Natural killer cell (primary cell): ENCODE data around the gene ASB6. TPM values are rescaled to one million over a fixed set of nuclear protein-coding genes. Genes with fewer than 3 reads are reported as not detected.
A peak's percentile ranks its signal among the peaks of the same experiment; 100 is the strongest.

ENCODE experiments used
- ATAC-seq, 3 donors: fragments of 150-1000 bp in 2 of 3; fragments of 200-7000 bp in 1 of 3; cut with Tn5 transposase; 1 replicate in 1 of 3; 2 replicates in 2 of 3; pipeline ENCODE4 v1.10.0; 2021; ENCODE audit warnings: mild to moderate bottlenecking in 2 of 3, moderate library complexity in 2 of 3
- DNase-seq, 2 donors: peaks; one replicate each; pipeline versions ENCODE4 v3.0.0 to v3.0.0-alpha.2; 2013 to 2021; ENCODE audit warnings: mixed read lengths in 1 of 2
- H3K27ac ChIP-seq: one replicate; pipeline ENCODE4 v1.5.1; 2013; ENCODE audit warnings: mild to moderate bottlenecking, low read length
- H3K27me3 ChIP-seq: one replicate; pipeline ENCODE4 v1.6.1; 2013; ENCODE audit warnings: low read length; ENCODE audit not compliant: control insufficient read depth, insufficient read depth
- H3K36me3 ChIP-seq: one replicate; pipeline ENCODE4 v1.6.1; 2013; ENCODE audit warnings: low read length; ENCODE audit not compliant: control insufficient read depth, insufficient read depth
- H3K4me1 ChIP-seq: one replicate; pipeline ENCODE4 v1.6.1; 2013; ENCODE audit warnings: low read length; ENCODE audit not compliant: control insufficient read depth, insufficient read depth
- H3K4me3 ChIP-seq: one replicate; pipeline ENCODE4 v1.5.1; 2013; ENCODE audit warnings: low read length
- H3K9me3 ChIP-seq: one replicate; pipeline ENCODE4 v1.6.1; 2013; ENCODE audit warnings: low read length; ENCODE audit not compliant: control insufficient read depth, insufficient read depth
- H3K27ac Mint-ChIP-seq, 2 donors: one replicate each; pipeline ENCODE4 v1.8.0; 2022; ENCODE audit warnings: mild to moderate bottlenecking in 2 of 2, mixed read lengths in 2 of 2, moderate library complexity in 1 of 2
- H3K27me3 Mint-ChIP-seq, 2 donors: one replicate each; pipeline ENCODE4 v1.8.0; 2022; ENCODE audit warnings: low read depth in 2 of 2, mixed read lengths in 2 of 2
- H3K36me3 Mint-ChIP-seq: one replicate; pipeline ENCODE4 v1.8.0; 2022; ENCODE audit warnings: mixed read lengths
- H3K4me1 Mint-ChIP-seq, 2 donors: one replicate each; pipeline ENCODE4 v1.8.0; 2022; ENCODE audit warnings: mixed read lengths in 2 of 2
- H3K4me3 Mint-ChIP-seq: one replicate; pipeline ENCODE4 v1.8.0; 2022; ENCODE audit warnings: mild to moderate bottlenecking, moderate library complexity, mixed read lengths
- H3K9me3 Mint-ChIP-seq, 2 donors: one replicate each; pipeline ENCODE4 v1.8.0; 2022; ENCODE audit warnings: mixed read lengths in 2 of 2
- CTCF ChIP-seq: fragments of 200-600 bp; IDR thresholded peaks from one replicate; pipeline ENCODE4 v1.8.0; 2022; ENCODE audit warnings: antibody characterized with exemption
- WGBS: methylation state at CpG from one replicate; pipeline ENCODE4 v1.1.7; 2013; ENCODE audit warnings: missing lambda C conversion rate; ENCODE audit not compliant: insufficient coverage; 5-methylcytosine and 5-hydroxymethylcytosine counted together
- intact Hi-C: fragments of 100-400 bp; cut with micrococcal nuclease; formaldehyde crosslinking; loops from one replicate; pipeline ENCODE4 v1.14.2; 2022
- total RNA-seq, 4 donors: library from RNA; stranded (reverse); fragments of 120-200 nt in 1 of 4; gene quantifications; one replicate each; pipeline versions ENCODE4 v1.2.3 to v1.2.4, GENCODE V29; 2013 to 2022

ASB6 gene
- total RNA-seq, 3 donors from 2014 or later (not counting 1 experiment from before 2014, with no cell fraction given), result 21.9 to 35.4 (median 32.4) TPM

GRCh38 chr9:129610213-129610472, 31.8 kb downstream of the ASB6 start:
- Mint-ChIP-seq H3K36me3 (no peaks in the 10 kb centered on the region), H3K27me3 (peaks cover 0 to 3% of the 10 kb centered on the region in 2 donors), H3K4me1 (peaks cover 28 to 48% of the 10 kb centered on the region in 2 donors), H3K4me3 (peak overlapping the region; percentile 62), H3K27ac (peak overlapping the region; percentile 69 to 96), H3K9me3 (no peaks in the 10 kb centered on the region)
- H3K4me1 ChIP-seq, result peaks cover 43% of the 10 kb centered on the region
- H3K36me3 ChIP-seq, result no peaks in the 10 kb centered on the region
- WGBS, result under 1% methylated on average over 19 of the region's 24 CpGs
- peak overlapping the region; percentile 33 for H3K4me3 ChIP-seq
- TF ChIP-seq CTCF, result no peak
- H3K27me3 ChIP-seq, result no peaks in the 10 kb centered on the region
- H3K9me3 ChIP-seq, result no peaks in the 10 kb centered on the region
- intact Hi-C loops, result loop anchor here (1.0 to 2.0 kb wide), 3 partner anchors 197 to 479 kb away; no protein-coding TSS in a partner anchor
- peak in 1 of 3 donors; percentile 21 for ATAC-seq
- peak overlapping the region; percentile 37 for H3K27ac ChIP-seq
- no peak for DNase-seq

DNA sequence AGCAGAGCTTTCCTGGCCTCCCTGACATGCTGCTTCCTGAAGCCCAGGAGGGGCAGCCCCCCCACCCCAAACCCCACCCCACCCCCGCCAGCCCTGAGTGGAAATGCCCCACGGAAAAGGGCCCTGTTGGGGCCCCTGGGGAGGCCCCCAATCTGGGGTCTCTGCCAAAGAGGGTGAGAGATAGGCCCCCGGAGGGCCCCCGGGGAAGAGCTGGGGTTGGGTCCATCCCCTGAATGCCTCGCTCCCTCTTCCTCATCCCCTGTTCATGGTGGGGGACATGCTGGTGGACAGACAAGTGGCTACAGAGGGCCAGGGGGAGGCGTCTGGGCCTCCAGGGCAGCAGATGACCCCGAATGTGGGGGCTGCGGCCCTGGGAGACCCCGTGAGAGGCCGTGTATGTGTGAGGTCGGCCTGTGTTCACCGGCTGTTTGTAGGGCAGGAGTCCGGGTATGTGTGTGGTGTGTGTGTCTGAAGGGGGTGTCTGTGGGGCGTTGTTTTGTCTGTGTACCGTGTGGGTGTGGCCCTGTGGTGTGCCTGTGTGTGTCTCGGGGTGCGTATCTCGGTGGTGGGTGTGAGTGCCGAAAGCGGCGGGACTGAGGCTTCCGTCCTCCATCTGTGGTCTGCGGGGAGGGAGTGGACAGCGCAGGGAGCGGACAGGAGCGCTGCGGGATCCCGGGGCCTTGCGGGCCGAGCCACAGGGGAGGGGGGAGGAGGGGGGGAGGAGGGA, 32.3 kb downstream of the ASB6 start:
- no peaks in the 10 kb centered on the region for H3K27me3 ChIP-seq
- Mint-ChIP-seq H3K36me3 (no peaks in the 10 kb centered on the region), H3K9me3 (no peaks in the 10 kb centered on the region), H3K27me3 (peaks cover 0 to 3% of the 10 kb centered on the region in 2 donors), H3K27ac (peak overlapping the region; percentile 69 to 96), H3K4me1 (peaks cover 28 to 52% of the 10 kb centered on the region in 2 donors), H3K4me3 (peak overlapping the region; percentile 92)
- H3K9me3 ChIP-seq, result no peaks in the 10 kb centered on the region
- peaks cover 47% of the 10 kb centered on the region for H3K4me1 ChIP-seq
- no peak for TF ChIP-seq CTCF
- WGBS, result 8% methylated on average over 22 of the region's 30 CpGs
- peak; percentile 70 to 77 (median 77) for ATAC-seq
- peak overlapping the region; percentile 88 for H3K27ac ChIP-seq
- no peaks in the 10 kb centered on the region for H3K36me3 ChIP-seq
- peak; percentile 59 to 83 for DNase-seq
- peak overlapping the region; percentile 12 for H3K4me3 ChIP-seq
- intact Hi-C loops, result loop anchor here (1.0 to 2.0 kb wide), 3 partner anchors 197 to 479 kb away; no protein-coding TSS in a partner anchor

DNA sequence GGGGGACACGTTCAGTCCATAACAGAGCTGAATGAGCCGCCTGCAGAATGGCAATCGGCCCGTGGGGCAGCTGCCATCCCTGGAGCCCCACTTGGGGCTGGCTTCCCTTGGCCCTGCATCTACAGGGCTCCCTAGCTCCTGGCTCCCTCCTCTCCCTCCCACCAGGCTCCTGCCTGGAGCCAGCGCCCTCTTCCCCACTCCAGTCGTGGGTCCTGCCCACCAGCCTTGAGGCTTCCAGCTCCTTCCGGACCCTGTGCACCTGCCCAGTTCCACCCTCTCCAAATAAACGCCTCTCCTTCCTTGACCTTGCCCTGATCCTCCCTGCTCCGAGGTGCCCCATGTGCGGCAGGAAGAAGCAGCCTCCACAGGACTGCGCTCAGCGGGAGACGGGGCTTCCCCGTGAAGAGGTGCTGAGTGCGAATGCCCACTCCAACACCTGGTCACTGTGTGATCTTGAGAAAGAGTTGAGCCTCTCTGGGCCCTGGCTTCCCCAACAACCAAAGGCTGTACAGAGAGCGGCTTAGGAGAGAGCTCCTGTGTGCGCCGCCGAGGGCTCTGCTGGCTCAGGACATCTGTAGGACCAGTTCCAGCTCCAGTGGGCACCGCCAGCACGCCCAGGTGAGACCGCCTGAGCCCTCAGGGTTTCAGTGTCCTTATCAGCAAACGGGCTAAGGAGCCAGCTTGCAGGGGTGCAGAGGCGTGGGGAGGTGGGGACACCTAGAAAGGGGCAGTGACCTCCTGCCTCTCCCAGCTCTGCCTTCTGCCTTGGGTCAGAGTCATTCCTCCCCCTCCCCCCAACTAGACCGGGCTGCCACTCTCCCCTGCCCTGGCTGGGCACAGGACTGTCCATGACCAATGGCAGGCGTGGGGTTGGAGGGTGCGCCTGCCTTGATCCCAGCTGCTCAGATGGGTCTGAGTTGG, 33.1 kb downstream of the ASB6 start:
- H3K9me3 ChIP-seq, result no peaks in the 10 kb centered on the region
- intact Hi-C loops, result loop anchor here (1.0 kb wide), 1 partner anchor 434 kb away; no protein-coding TSS in a partner anchor
- peak overlapping the region; percentile 59 for H3K27ac ChIP-seq
- TF ChIP-seq CTCF, result no peak
- ATAC-seq (no peak), DNase-seq (peak in 1 of 2 donors; percentile 33)
- Mint-ChIP-seq H3K36me3 (no peaks in the 10 kb centered on the region), H3K9me3 (no peaks in the 10 kb centered on the region), H3K27me3 (peaks cover 0 to 3% of the 10 kb centered on the region in 2 donors), H3K4me3 (peak overlapping the region; percentile 60), H3K27ac (peak overlapping the region; percentile 65 to 96), H3K4me1 (peaks cover 28 to 56% of the 10 kb centered on the region in 2 donors)
- H3K4me1 ChIP-seq, result peaks cover 55% of the 10 kb centered on the region
- H3K4me3 ChIP-seq, result no peak overlapping the region
- WGBS, result 94% methylated on average over 27 of the region's 27 CpGs
- H3K36me3 ChIP-seq, result no peaks in the 10 kb centered on the region
- H3K27me3 ChIP-seq, result no peaks in the 10 kb centered on the region
